HepG2 (cell line): ENCODE measurements around the gene SHROOM1. TPM values are rescaled to one million over a fixed set of nuclear protein-coding genes. Genes with fewer than 3 reads are reported as not detected.

Experiments
- DRAP1 ChIP-seq: IDR thresholded peaks from 2 replicates; pipeline ENCODE4 v1.6.1; 2016; ENCODE audit warnings: missing genetic modification reagents, missing compliant biosample characterization
- ETV6 ChIP-seq: sonication (generic); formaldehyde crosslinking; conservative IDR thresholded peaks from 2 replicates; pipeline ENCODE4 v1.4.0; 2020; ENCODE audit warnings: missing genetic modification reagents
- GLI4 ChIP-seq: sonication (generic); formaldehyde crosslinking; IDR thresholded peaks from 2 replicates; pipeline ENCODE4 v1.5.1; 2020; ENCODE audit warnings: missing genetic modification reagents, mild to moderate bottlenecking, moderate library complexity, borderline replicate concordance
- GPN1 ChIP-seq: sonication (generic); formaldehyde crosslinking; IDR thresholded peaks from 2 replicates; pipeline ENCODE4 v1.5.1; 2020; ENCODE audit warnings: missing genetic modification reagents, borderline replicate concordance
- LBX2 ChIP-seq: sonication (generic); formaldehyde crosslinking; IDR thresholded peaks from 2 replicates; pipeline ENCODE4 v1.5.0; 2020; ENCODE audit warnings: missing genetic modification reagents, mild to moderate bottlenecking, borderline replicate concordance
- MXD1 ChIP-seq: sonication (generic); formaldehyde crosslinking; IDR thresholded peaks from 2 replicates; pipeline ENCODE4 v1.4.0; 2020; ENCODE audit warnings: mild to moderate bottlenecking, missing genetic modification reagents
- MYNN ChIP-seq: sonication (generic); formaldehyde crosslinking; IDR thresholded peaks from 2 replicates; pipeline ENCODE4 v1.4.0; 2020; ENCODE audit warnings: mild to moderate bottlenecking, low read depth, missing genetic modification reagents
- NFKB2 ChIP-seq: sonication (generic); formaldehyde crosslinking; IDR thresholded peaks from 2 replicates; pipeline ENCODE4 v1.4.0; 2020; ENCODE audit warnings: missing genetic modification reagents, borderline replicate concordance
- PHF8 ChIP-seq: sonication (generic); formaldehyde crosslinking; IDR thresholded peaks from 2 replicates; pipeline ENCODE4 v1.5.0; 2020; ENCODE audit warnings: missing genetic modification reagents
- PITX1 ChIP-seq: sonication (generic); formaldehyde crosslinking; IDR thresholded peaks from 2 replicates; pipeline ENCODE4 v1.5.1; 2020; ENCODE audit warnings: mild to moderate bottlenecking, missing genetic modification reagents
- RBFOX2 ChIP-seq: fragments of 200-400 bp; formaldehyde crosslinking; IDR thresholded peaks from 2 replicates; pipeline ENCODE4 v1.6.1; 2017; ENCODE audit warnings: low read depth, mild to moderate bottlenecking, low read length
- SALL2 ChIP-seq: sonication (generic); formaldehyde crosslinking; IDR thresholded peaks from 2 replicates; pipeline ENCODE4 v1.8.1; 2023; ENCODE audit warnings: mild to moderate bottlenecking, missing genetic modification reagents, inconsistent platforms
- ZMAT3 ChIP-seq: sonication (generic); formaldehyde crosslinking; conservative IDR thresholded peaks from 2 replicates; pipeline ENCODE4 v1.7.0; 2021; ENCODE audit warnings: missing genetic modification reagents
- ZNF362 ChIP-seq: sonication (generic); formaldehyde crosslinking; IDR thresholded peaks from 2 replicates; pipeline ENCODE4 v1.4.0; 2020; ENCODE audit warnings: missing genetic modification reagents, mild to moderate bottlenecking, borderline replicate concordance
- ZNF441 ChIP-seq: sonication (generic); formaldehyde crosslinking; IDR thresholded peaks from 2 replicates; pipeline ENCODE4 v1.7.0; 2021; ENCODE audit warnings: missing genetic modification reagents, borderline replicate concordance
- ZNF577 ChIP-seq: sonication (generic); formaldehyde crosslinking; IDR thresholded peaks from 2 replicates; pipeline ENCODE4 v1.4.0; 2020; ENCODE audit warnings: mild to moderate bottlenecking, low read depth, missing genetic modification reagents, borderline replicate concordance
- ZNF609 ChIP-seq: sonication (generic); formaldehyde crosslinking; IDR thresholded peaks from 2 replicates; pipeline ENCODE4 v1.4.0; 2020; ENCODE audit warnings: mild to moderate bottlenecking, missing genetic modification reagents, borderline replicate concordance
- ZNF768 ChIP-seq: sonication (generic); formaldehyde crosslinking; IDR thresholded peaks from 2 replicates; pipeline ENCODE4 v1.4.0; 2020; ENCODE audit warnings: missing genetic modification reagents
- ZNF780A ChIP-seq: sonication (generic); formaldehyde crosslinking; IDR thresholded peaks from 2 replicates; pipeline ENCODE4 v1.8.0; 2022; ENCODE audit warnings: mild to moderate bottlenecking, missing genetic modification reagents, moderate library complexity
- ZSCAN5A ChIP-seq: sonication (generic); formaldehyde crosslinking; IDR thresholded peaks from 2 replicates; pipeline ENCODE4 v1.8.0; 2022; ENCODE audit warnings: mild to moderate bottlenecking, missing genetic modification reagents, borderline replicate concordance
- polyA plus RNA-seq, 8 experiments: library from polyadenylated mRNA; depleted of rRNA in 3 of 8; stranded (reverse) in 7 of 8; unstranded in 1 of 8; fragments of >200 nt; fragmentation: Illumina TruSeq in 4 of 8; extraction: Trizol in 4 of 8; gene quantifications; 2 replicates each; pipeline versions ENCODE4 v1.2.1 to v1.2.3, GENCODE V29; 2011 to 2016; ENCODE audit warnings: low read depth in 4 of 8, missing spikeins in 1 of 8, mixed read lengths in 1 of 8; ENCODE audit not compliant: insufficient read depth in 1 of 8
- total RNA-seq, 5 experiments: library from RNA; depleted of rRNA; stranded (reverse); fragments of >200 nt; fragmentation: Illumina TruSeq; extraction: Trizol; gene quantifications; 2 replicates each; pipeline ENCODE4 v1.2.3, GENCODE V29; 2016; ENCODE audit warnings: low read depth in 1 of 5

Gene SHROOM1
- total and polyA plus RNA-seq, 2 of the 13 experiments (the other 11 are each of a cell fraction or from before 2014, with no cell fraction given) = 18.2 to 25.7 TPM

GRCh38 chr5:132830436-132831094, at the start of gene SHROOM1 (continued):
- TF ChIP-seq ZNF362 (CRISPR knock-in tag) (peak; percentile 29; the same call in 1 of the 2 replicates), NFKB2 (CRISPR knock-in tag) (no peak), ZNF609 (CRISPR knock-in tag) (peak; percentile 67; the same call in 1 of the 2 replicates), ZNF441 (peak; percentile 68; the same call in 1 of the 2 replicates), SALL2 (CRISPR knock-in tag) (peak; percentile 33; the same call in 1 of the 2 replicates), DRAP1 (CRISPR knock-in tag) (peak; percentile 73), ZNF768 (peak; percentile 66), ZNF780A (CRISPR knock-in tag) (peak; percentile 25; the same call in 1 of the 2 replicates), LBX2 (CRISPR knock-in tag) (0 out of 2 replicates have a peak, but pooled peaks have one; percentile 40), ZNF577 (CRISPR knock-in tag) (peak; percentile 66; the same call in 1 of the 2 replicates), ZMAT3 (CRISPR knock-in tag) (peak; percentile 59), PITX1 (CRISPR knock-in tag) (no peak), RBFOX2 (peak; percentile 92), PHF8 (CRISPR knock-in tag) (peak; percentile 87), MYNN (CRISPR knock-in tag) (peak; percentile 52; the same call in 1 of the 2 replicates), ZSCAN5A (CRISPR knock-in tag) (no peak), ETV6 (peak; percentile 68), MXD1 (CRISPR knock-in tag) (peak; percentile 53; the same call in 1 of the 2 replicates), GLI4 (CRISPR knock-in tag) (0 out of 2 replicates have a peak, but pooled peaks have one; percentile 53), GPN1 (no peak)
